HepG2 (cell line): ENCODE data around the gene ACSF3. TPM values are rescaled to one million over a fixed set of nuclear protein-coding genes. Genes with fewer than 3 reads are reported as not detected.

Source experiments
- ATAC-seq: fragments of 200-7000 bp; cut with Tn5 transposase; 3 replicates; pipeline ENCODE4 v1.9.1; 2020; ENCODE audit warnings: mild to moderate bottlenecking, moderate library complexity
- BruUV-seq: library from RNA; stranded (reverse); fragments of 400-500 nt; replicated peaks from 2 replicates; lab custom pipeline; 2021; lab: Mats Ljungman, UMichigan
- CTCF ChIA-PET: fragments of 300-600 bp; formaldehyde crosslinking; extraction: SDS; loops from one replicate; lab custom pipeline; 2021; ENCODE audit warnings: low total read pairs, inconsistent platforms, low intra/inter-chr PET ratio; lab: Yijun Ruan, JAX
- POLR2A ChIA-PET: fragments of 350-600 bp; sonication (Branson Sonifier 250); formaldehyde crosslinking; loops from one replicate; lab custom pipeline; 2020; ENCODE audit warnings: antibody characterized with exemption, inconsistent platforms; lab: Yijun Ruan, JAX
- DNase-seq: peaks from one replicate; pipeline ENCODE4 v3.0.0-alpha.2; 2015; ENCODE audit warnings: low spot score
- FAIRE-seq: peaks from 3 replicates; lab custom pipeline; 2011; peaks lifted over from hg19 to GRCh38; lab: Jason Lieb, UNC
- H2AFZ ChIP-seq: one replicate; pipeline ENCODE4 v1.6.1; 2011; ENCODE audit warnings: low read length, inconsistent platforms
- H3K27ac ChIP-seq: fragments of 300-600 bp; 3 replicates; pipeline ENCODE4 v1.8.0; 2011; ENCODE audit warnings: mixed run types, mild to moderate bottlenecking, mixed read lengths, low read length, inconsistent platforms; ENCODE audit not compliant: insufficient read depth; ENCODE audit errors: extremely low read length
- H3K27me3 ChIP-seq, 2 experiments: fragments of 200-600 bp in 1 of 2; 2 replicates in 1 of 2; 3 replicates in 1 of 2; pipeline versions ENCODE4 v1.6.0 to v1.8.0; 2011; ENCODE audit warnings: low read length in 2 of 2, mild to moderate bottlenecking in 2 of 2, moderate library complexity in 2 of 2, inconsistent platforms in 1 of 2; ENCODE audit not compliant: insufficient read depth in 2 of 2, control insufficient read depth in 1 of 2
- H3K36me3 ChIP-seq, 2 experiments: fragments of 200-600 bp in 1 of 2; replicated peaks in 1 of 2; 2 replicates in 1 of 2; 3 replicates in 1 of 2; pipeline versions ENCODE4 v1.5.1 to v1.8.0; 2011; ENCODE audit warnings: low read length in 2 of 2, inconsistent platforms in 1 of 2; ENCODE audit not compliant: insufficient read depth in 2 of 2, control insufficient read depth in 1 of 2
- H3K4me1 ChIP-seq: 2 replicates; pipeline ENCODE4 v1.5.1; 2012; ENCODE audit warnings: low read length, inconsistent platforms; ENCODE audit not compliant: insufficient read depth
- H3K4me2 ChIP-seq: 2 replicates; pipeline ENCODE4 v1.6.0; 2011; ENCODE audit warnings: low read depth, low read length, inconsistent platforms
- H3K4me3 ChIP-seq, 3 experiments: fragments of 200-600 bp in 1 of 3; sonication (generic), shearing (Covaris generic) in 1 of 3; replicated peaks in 1 of 3; 2 replicates each; pipeline ENCODE4 v1.5.1; 2011 to 2016; ENCODE audit warnings: low read length in 3 of 3, inconsistent platforms in 2 of 3, low read depth in 2 of 3, mild to moderate bottlenecking in 2 of 3, control low read depth in 1 of 3, mixed read lengths in 1 of 3; ENCODE audit not compliant: insufficient read depth in 1 of 3
- H3K79me2 ChIP-seq: one replicate; pipeline ENCODE4 v1.6.1; 2011; ENCODE audit warnings: low read length, inconsistent platforms; ENCODE audit not compliant: insufficient read depth
- H3K9ac ChIP-seq: 2 replicates; pipeline ENCODE4 v1.6.0; 2011; ENCODE audit warnings: mild to moderate bottlenecking, low read depth, low read length, inconsistent platforms; ENCODE audit not compliant: insufficient read depth
- H3K9me3 ChIP-seq: 2 replicates; pipeline ENCODE4 v1.5.1; 2012; ENCODE audit warnings: mild to moderate bottlenecking, low read length
- H4K20me1 ChIP-seq: 2 replicates; pipeline ENCODE4 v1.6.0; 2011; ENCODE audit warnings: inconsistent platforms, mild to moderate bottlenecking, low read length, moderate library complexity; ENCODE audit not compliant: insufficient read depth
- HNF4G ChIP-seq, 2 experiments: sonication (generic) in 1 of 2; formaldehyde crosslinking in 1 of 2; IDR thresholded peaks; 2 replicates each; pipeline versions ENCODE4 v1.4.0 to v1.6.1; 2011 to 2020; ENCODE audit warnings: borderline replicate concordance in 2 of 2, low read depth in 2 of 2, mild to moderate bottlenecking in 2 of 2, low read length in 1 of 2, missing genetic modification reagents in 1 of 2, moderate library complexity in 1 of 2
- KDM1A ChIP-seq: IDR thresholded peaks from 2 replicates; pipeline ENCODE4 v1.6.1; 2016; ENCODE audit warnings: missing compliant biosample characterization
- PAWR ChIP-seq: sonication (generic); formaldehyde crosslinking; IDR thresholded peaks from 2 replicates; pipeline ENCODE4 v1.4.0; 2020; ENCODE audit warnings: missing genetic modification reagents, mild to moderate bottlenecking, borderline replicate concordance
- PHF20 ChIP-seq: sonication (generic); formaldehyde crosslinking; IDR thresholded peaks from 2 replicates; pipeline ENCODE4 v1.5.0; 2020; ENCODE audit warnings: mild to moderate bottlenecking, missing genetic modification reagents
- STAT5B ChIP-seq: sonication (generic); formaldehyde crosslinking; IDR thresholded peaks from 2 replicates; pipeline ENCODE4 v1.4.0; 2020; ENCODE audit warnings: missing genetic modification reagents
- ZNF44 ChIP-seq: sonication (generic); formaldehyde crosslinking; IDR thresholded peaks from 2 replicates; pipeline ENCODE4 v1.5.1; 2020; ENCODE audit warnings: mild to moderate bottlenecking, missing genetic modification reagents
- ZNF674 ChIP-seq: sonication (generic); formaldehyde crosslinking; IDR thresholded peaks from 2 replicates; pipeline ENCODE4 v1.5.0; 2020; ENCODE audit warnings: low read depth, mild to moderate bottlenecking, missing genetic modification reagents
- WGBS: methylation state at CpG from one replicate; pipeline ENCODE4 v1.1.6; 2017; ENCODE audit warnings: low lambda C conversion rate; 5-methylcytosine and 5-hydroxymethylcytosine counted together
- in situ Hi-C: cut with HindIII; loops from 2 replicates; pipeline ENCODE4 v1.10.0; 2017; ENCODE audit warnings: low pct_unique_long_range_greater_than_20kb; ENCODE audit not compliant: extremely low pct_ligation_motif_present
- intact Hi-C: fragments of 100-400 bp; cut with micrococcal nuclease; formaldehyde crosslinking; loops from one replicate; pipeline ENCODE4 v1.10.0; 2022; ENCODE audit not compliant: unreplicated experiment
- polyA plus RNA-seq, 8 experiments: library from polyadenylated mRNA; depleted of rRNA in 3 of 8; stranded (reverse) in 7 of 8; unstranded in 1 of 8; fragments of >200 nt; fragmentation: Illumina TruSeq in 4 of 8; extraction: Trizol in 4 of 8; gene quantifications; 2 replicates each; pipeline versions ENCODE4 v1.2.1 to v1.2.3, GENCODE V29; 2011 to 2016; ENCODE audit warnings: low read depth in 4 of 8, missing spikeins in 1 of 8, mixed read lengths in 1 of 8; ENCODE audit not compliant: insufficient read depth in 1 of 8
- total RNA-seq, 5 experiments: library from RNA; depleted of rRNA; stranded (reverse); fragments of >200 nt; fragmentation: Illumina TruSeq; extraction: Trizol; gene quantifications; 2 replicates each; pipeline ENCODE4 v1.2.3, GENCODE V29; 2016; ENCODE audit warnings: low read depth in 1 of 5
- TF ChIP-seq, protein P1 (sequence below): IDR thresholded peaks from 2 replicates; pipeline ENCODE4 v1.6.1; 2016; ENCODE audit warnings: low read depth
- TF ChIP-seq, protein P2 (sequence below), 2 experiments: IDR thresholded peaks; 2 replicates each; pipeline ENCODE4 v1.6.1; 2011 to 2012; ENCODE audit warnings: low read length in 2 of 2, borderline replicate concordance in 1 of 2, low read depth in 1 of 2, mild to moderate bottlenecking in 1 of 2, moderate library complexity in 1 of 2
- TF ChIP-seq, protein P3 (sequence below): sonication (generic); formaldehyde crosslinking; IDR thresholded peaks from 2 replicates; pipeline ENCODE4 v1.5.0; 2020; ENCODE audit warnings: missing genetic modification reagents
- TF ChIP-seq, protein P4 (sequence below): sonication (generic); formaldehyde crosslinking; IDR thresholded peaks from 2 replicates; pipeline ENCODE4 v1.5.1; 2020; ENCODE audit warnings: mild to moderate bottlenecking, missing genetic modification reagents, borderline replicate concordance

Gene ACSF3
- total and polyA plus RNA-seq, 2 of the 13 experiments (the other 11 are each of a cell fraction or from before 2014, with no cell fraction given) = 14.9 to 30.6 TPM

DNA sequence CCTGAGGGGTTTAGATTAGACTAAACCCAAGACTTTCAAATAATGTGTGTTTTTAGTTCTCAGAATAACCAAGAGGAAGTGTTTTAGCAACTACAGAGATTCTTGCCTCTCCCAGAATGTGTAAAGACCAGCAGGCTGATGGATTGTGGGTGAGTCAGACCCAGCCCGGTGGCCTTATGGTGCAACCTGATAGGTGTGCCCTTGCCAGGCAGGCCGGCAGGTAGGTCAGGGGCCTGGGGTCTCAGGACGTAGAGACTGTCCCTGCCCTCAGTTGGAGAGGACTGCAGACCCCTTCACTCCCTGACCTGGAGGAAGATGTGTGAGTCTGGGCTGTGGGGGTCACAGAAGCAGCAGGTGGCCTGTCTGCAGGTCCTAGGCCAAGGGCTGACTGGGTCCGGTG is 47.2 kb upstream of the ACSF3 start:
- BruUV-seq = no TSS peak
- in situ Hi-C loops = no loop called here
- POLR2A ChIA-PET = no interaction called here
- 11% methylated on average over 3 of the region's 4 CpGs for whole genome bisulfite sequencing
- CTCF ChIA-PET = no interaction called here
- no peak overlapping the region for H2AFZ ChIP-seq
- ATAC-seq (no peak), DNase-seq (no peak), FAIRE-seq (no peak)
- H3K27ac ChIP-seq = no peak overlapping the region
- peaks cover 23 to 86% of the 10 kb centered on the region in 2 experiments for H3K27me3 ChIP-seq
- H3K4me2 ChIP-seq = no peak overlapping the region
- H3K79me2 ChIP-seq = no peaks in the 10 kb centered on the region
- no peak overlapping the region for H3K9ac ChIP-seq
- peaks cover 20% of the 10 kb centered on the region for H3K4me1 ChIP-seq
- H3K4me3 ChIP-seq = no peak overlapping the region
- H3K36me3 ChIP-seq = no peaks in the 10 kb centered on the region
- intact Hi-C loops = no loop called here
- H3K9me3 ChIP-seq = no peaks in the 10 kb centered on the region
- no peaks in the 10 kb centered on the region for H4K20me1 ChIP-seq
- no peak for TF ChIP-seq HNF4G (IDR thresholded peaks at IDR 0.05; ENCODE audit: borderline replicate concordance, low read depth, low read length)
- TF ChIP-seq HNF4G (CRISPR knock-in tag; IDR thresholded peaks at IDR 0.05; ENCODE audit: borderline replicate concordance, low read depth) = no peak
- TF ChIP-seq ZNF44 (CRISPR knock-in tag) = no peak
- TF ChIP-seq STAT5B = no peak
- TF ChIP-seq, protein P1, sequence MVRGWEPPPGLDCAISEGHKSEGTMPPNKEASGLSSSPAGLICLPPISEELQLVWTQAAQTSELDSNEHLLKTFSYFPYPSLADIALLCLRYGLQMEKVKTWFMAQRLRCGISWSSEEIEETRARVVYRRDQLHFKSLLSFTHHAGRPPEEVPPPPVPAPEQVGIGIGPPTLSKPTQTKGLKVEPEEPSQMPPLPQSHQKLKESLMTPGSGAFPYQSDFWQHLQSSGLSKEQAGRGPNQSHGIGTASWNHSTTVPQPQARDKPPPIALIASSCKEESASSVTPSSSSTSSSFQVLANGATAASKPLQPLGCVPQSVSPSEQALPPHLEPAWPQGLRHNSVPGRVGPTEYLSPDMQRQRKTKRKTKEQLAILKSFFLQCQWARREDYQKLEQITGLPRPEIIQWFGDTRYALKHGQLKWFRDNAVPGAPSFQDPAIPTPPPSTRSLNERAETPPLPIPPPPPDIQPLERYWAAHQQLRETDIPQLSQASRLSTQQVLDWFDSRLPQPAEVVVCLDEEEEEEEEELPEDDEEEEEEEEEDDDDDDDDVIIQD (CRISPR knock-in tag) = no peak
- TF ChIP-seq, protein P2, sequence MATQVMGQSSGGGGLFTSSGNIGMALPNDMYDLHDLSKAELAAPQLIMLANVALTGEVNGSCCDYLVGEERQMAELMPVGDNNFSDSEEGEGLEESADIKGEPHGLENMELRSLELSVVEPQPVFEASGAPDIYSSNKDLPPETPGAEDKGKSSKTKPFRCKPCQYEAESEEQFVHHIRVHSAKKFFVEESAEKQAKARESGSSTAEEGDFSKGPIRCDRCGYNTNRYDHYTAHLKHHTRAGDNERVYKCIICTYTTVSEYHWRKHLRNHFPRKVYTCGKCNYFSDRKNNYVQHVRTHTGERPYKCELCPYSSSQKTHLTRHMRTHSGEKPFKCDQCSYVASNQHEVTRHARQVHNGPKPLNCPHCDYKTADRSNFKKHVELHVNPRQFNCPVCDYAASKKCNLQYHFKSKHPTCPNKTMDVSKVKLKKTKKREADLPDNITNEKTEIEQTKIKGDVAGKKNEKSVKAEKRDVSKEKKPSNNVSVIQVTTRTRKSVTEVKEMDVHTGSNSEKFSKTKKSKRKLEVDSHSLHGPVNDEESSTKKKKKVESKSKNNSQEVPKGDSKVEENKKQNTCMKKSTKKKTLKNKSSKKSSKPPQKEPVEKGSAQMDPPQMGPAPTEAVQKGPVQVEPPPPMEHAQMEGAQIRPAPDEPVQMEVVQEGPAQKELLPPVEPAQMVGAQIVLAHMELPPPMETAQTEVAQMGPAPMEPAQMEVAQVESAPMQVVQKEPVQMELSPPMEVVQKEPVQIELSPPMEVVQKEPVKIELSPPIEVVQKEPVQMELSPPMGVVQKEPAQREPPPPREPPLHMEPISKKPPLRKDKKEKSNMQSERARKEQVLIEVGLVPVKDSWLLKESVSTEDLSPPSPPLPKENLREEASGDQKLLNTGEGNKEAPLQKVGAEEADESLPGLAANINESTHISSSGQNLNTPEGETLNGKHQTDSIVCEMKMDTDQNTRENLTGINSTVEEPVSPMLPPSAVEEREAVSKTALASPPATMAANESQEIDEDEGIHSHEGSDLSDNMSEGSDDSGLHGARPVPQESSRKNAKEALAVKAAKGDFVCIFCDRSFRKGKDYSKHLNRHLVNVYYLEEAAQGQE (IDR thresholded peaks at IDR 0.05; ENCODE audit: borderline replicate concordance in 1 of 2, low read depth in 1 of 2, low read length in 2 of 2) = no peak
- no peak for TF ChIP-seq KDM1A (CRISPR knock-in tag)
- TF ChIP-seq, protein P3, sequence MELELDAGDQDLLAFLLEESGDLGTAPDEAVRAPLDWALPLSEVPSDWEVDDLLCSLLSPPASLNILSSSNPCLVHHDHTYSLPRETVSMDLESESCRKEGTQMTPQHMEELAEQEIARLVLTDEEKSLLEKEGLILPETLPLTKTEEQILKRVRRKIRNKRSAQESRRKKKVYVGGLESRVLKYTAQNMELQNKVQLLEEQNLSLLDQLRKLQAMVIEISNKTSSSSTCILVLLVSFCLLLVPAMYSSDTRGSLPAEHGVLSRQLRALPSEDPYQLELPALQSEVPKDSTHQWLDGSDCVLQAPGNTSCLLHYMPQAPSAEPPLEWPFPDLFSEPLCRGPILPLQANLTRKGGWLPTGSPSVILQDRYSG (CRISPR knock-in tag) = no peak
- no peak for TF ChIP-seq PHF20 (CRISPR knock-in tag)
- no peak for TF ChIP-seq PAWR (CRISPR knock-in tag)
- TF ChIP-seq, protein P4, sequence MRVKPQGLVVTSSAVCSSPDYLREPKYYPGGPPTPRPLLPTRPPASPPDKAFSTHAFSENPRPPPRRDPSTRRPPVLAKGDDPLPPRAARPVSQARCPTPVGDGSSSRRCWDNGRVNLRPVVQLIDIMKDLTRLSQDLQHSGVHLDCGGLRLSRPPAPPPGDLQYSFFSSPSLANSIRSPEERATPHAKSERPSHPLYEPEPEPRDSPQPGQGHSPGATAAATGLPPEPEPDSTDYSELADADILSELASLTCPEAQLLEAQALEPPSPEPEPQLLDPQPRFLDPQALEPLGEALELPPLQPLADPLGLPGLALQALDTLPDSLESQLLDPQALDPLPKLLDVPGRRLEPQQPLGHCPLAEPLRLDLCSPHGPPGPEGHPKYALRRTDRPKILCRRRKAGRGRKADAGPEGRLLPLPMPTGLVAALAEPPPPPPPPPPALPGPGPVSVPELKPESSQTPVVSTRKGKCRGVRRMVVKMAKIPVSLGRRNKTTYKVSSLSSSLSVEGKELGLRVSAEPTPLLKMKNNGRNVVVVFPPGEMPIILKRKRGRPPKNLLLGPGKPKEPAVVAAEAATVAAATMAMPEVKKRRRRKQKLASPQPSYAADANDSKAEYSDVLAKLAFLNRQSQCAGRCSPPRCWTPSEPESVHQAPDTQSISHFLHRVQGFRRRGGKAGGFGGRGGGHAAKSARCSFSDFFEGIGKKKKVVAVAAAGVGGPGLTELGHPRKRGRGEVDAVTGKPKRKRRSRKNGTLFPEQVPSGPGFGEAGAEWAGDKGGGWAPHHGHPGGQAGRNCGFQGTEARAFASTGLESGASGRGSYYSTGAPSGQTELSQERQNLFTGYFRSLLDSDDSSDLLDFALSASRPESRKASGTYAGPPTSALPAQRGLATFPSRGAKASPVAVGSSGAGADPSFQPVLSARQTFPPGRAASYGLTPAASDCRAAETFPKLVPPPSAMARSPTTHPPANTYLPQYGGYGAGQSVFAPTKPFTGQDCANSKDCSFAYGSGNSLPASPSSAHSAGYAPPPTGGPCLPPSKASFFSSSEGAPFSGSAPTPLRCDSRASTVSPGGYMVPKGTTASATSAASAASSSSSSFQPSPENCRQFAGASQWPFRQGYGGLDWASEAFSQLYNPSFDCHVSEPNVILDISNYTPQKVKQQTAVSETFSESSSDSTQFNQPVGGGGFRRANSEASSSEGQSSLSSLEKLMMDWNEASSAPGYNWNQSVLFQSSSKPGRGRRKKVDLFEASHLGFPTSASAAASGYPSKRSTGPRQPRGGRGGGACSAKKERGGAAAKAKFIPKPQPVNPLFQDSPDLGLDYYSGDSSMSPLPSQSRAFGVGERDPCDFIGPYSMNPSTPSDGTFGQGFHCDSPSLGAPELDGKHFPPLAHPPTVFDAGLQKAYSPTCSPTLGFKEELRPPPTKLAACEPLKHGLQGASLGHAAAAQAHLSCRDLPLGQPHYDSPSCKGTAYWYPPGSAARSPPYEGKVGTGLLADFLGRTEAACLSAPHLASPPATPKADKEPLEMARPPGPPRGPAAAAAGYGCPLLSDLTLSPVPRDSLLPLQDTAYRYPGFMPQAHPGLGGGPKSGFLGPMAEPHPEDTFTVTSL (CRISPR knock-in tag) = no peak
- no peak for TF ChIP-seq ZNF674 (CRISPR knock-in tag)
